Measurements from ENCODE around the gene NBEAL2. TPM values are rescaled to one million over a fixed set of nuclear protein-coding genes. Genes with fewer than 3 reads are reported as not detected.

NBEAL2 gene
- total RNA-seq, 1 donor from 2014 or later, result 202 TPM

DNA sequence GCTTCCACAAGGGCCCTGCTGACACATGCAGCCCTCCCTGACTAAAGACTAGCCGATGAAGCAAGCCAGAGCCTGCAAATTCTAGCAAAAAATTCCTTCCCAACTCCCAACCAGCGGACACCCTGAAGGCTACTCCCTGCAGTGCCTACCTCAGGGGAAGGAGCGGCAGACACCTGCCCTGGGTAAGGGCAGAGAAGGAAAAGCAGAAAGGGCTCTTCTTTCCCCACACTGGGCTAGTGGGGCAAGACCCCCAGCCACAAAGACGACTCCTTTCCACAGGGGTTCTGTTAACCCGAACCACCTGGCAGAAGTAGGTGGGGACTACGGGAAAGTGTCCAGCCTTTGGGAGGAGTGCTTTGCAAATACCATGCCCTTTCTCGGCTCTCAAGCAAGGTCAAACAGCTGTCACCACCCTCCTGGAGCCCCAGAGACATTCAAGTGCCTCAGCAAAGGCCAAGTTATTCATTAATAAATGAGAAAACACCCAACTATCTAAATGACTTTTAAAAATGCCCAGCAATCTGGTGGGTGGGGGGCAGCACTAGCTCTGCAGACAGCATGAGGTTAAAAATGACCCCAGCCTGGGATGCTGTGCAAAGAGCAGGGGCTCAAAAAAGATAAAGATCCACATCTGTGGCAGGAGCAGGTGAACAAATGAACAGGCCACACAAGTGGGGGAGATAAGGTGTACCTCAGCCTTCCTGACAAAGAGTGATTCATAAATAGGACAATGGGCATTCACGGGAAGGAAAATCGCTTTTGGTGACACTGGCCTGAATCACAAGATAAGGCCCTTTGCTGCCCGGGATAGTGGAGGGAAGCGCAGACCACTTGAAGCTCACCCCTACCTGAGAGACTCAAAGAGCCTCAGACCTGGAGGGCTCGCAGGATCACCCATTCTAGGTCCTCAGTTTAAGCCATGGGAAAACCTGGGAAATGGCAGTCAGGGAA, 36.0 kb upstream of the NBEAL2 start:
- peak overlapping the region; percentile 61 for H3K27ac Mint-ChIP-seq (ENCODE audit: unreplicated experiment)
- no peak for DNase-seq (ENCODE audit: low spot score)
- H3K4me3 Mint-ChIP-seq (ENCODE audit: unreplicated experiment), result no peak overlapping the region
- H3K36me3 Mint-ChIP-seq (ENCODE audit: low read depth, unreplicated experiment), result peaks cover 52% of the 10 kb centered on the region
- H3K4me1 Mint-ChIP-seq (ENCODE audit: unreplicated experiment), result peaks cover 80% of the 10 kb centered on the region
- TF ChIP-seq, protein P1, sequence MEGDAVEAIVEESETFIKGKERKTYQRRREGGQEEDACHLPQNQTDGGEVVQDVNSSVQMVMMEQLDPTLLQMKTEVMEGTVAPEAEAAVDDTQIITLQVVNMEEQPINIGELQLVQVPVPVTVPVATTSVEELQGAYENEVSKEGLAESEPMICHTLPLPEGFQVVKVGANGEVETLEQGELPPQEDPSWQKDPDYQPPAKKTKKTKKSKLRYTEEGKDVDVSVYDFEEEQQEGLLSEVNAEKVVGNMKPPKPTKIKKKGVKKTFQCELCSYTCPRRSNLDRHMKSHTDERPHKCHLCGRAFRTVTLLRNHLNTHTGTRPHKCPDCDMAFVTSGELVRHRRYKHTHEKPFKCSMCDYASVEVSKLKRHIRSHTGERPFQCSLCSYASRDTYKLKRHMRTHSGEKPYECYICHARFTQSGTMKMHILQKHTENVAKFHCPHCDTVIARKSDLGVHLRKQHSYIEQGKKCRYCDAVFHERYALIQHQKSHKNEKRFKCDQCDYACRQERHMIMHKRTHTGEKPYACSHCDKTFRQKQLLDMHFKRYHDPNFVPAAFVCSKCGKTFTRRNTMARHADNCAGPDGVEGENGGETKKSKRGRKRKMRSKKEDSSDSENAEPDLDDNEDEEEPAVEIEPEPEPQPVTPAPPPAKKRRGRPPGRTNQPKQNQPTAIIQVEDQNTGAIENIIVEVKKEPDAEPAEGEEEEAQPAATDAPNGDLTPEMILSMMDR (IDR thresholded peaks at IDR 0.05; ENCODE audit: unreplicated experiment), result no peak
- no peaks in the 10 kb centered on the region for H3K9me3 Mint-ChIP-seq (ENCODE audit: unreplicated experiment)
- H3K27me3 Mint-ChIP-seq (ENCODE audit: unreplicated experiment), result peaks cover 11% of the 10 kb centered on the region

DNA sequence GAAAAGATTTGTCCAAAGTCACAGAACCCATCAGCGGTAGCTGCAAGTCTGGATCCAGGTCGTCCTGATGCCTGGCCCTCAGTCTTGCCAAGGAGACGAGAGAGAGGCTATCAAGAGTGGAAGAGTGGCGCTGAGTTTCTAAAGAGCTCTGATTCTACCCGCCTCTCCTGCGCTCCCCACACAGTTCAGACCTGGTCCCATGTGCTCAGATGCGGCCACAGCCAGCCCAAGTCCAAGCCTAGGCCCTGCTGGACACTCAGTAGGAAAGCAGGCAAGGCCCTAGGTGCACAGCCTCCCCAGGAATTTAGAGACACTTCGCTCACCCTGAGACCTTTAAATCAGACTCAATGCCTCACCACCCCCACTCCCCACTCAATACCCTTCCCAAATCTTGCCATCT, 35.3 kb upstream of the NBEAL2 start:
- H3K4me1 Mint-ChIP-seq (ENCODE audit: unreplicated experiment), result peaks cover 83% of the 10 kb centered on the region
- DNase-seq (ENCODE audit: low spot score), result no peak
- H3K27me3 Mint-ChIP-seq (ENCODE audit: unreplicated experiment), result peaks cover 9% of the 10 kb centered on the region
- TF ChIP-seq, protein P1 (IDR thresholded peaks at IDR 0.05; ENCODE audit: unreplicated experiment), result no peak
- H3K36me3 Mint-ChIP-seq (ENCODE audit: low read depth, unreplicated experiment), result peaks cover 47% of the 10 kb centered on the region
- no peaks in the 10 kb centered on the region for H3K9me3 Mint-ChIP-seq (ENCODE audit: unreplicated experiment)
- peak overlapping the region; percentile 61 for H3K27ac Mint-ChIP-seq (ENCODE audit: unreplicated experiment)
- H3K4me3 Mint-ChIP-seq (ENCODE audit: unreplicated experiment), result no peak overlapping the region

DNA sequence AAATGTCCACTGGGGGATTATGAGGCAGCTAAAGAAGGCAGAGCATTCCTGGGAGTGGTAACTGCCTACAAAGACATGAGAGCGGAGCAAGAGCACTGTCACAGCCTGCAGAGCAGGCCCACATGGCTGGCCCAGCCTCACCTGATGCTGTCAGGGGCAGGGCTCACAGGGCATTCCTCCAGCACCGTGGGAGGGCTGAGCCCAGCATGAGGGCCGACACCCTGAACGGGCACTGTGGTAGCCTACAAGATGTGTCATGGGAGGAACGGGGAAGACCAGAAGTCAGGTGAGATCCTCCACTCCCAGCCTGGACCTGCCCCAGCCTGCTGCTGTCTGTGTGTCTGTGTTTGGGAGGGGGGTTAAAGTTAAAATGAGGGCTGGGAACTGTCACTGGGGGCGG, 33.0 kb upstream of the NBEAL2 start:
- Mint-ChIP-seq H3K36me3 (ENCODE audit: low read depth, unreplicated experiment) (peaks cover 35% of the 10 kb centered on the region), H3K4me3 (ENCODE audit: unreplicated experiment) (no peak overlapping the region), H3K4me1 (ENCODE audit: unreplicated experiment) (peaks cover 83% of the 10 kb centered on the region), H3K27ac (ENCODE audit: unreplicated experiment) (no peak overlapping the region), H3K9me3 (ENCODE audit: unreplicated experiment) (no peaks in the 10 kb centered on the region), H3K27me3 (ENCODE audit: unreplicated experiment) (no peaks in the 10 kb centered on the region)
- DNase-seq (ENCODE audit: low spot score), result no peak
- TF ChIP-seq, protein P1 (IDR thresholded peaks at IDR 0.05; ENCODE audit: unreplicated experiment), result no peak

DNA sequence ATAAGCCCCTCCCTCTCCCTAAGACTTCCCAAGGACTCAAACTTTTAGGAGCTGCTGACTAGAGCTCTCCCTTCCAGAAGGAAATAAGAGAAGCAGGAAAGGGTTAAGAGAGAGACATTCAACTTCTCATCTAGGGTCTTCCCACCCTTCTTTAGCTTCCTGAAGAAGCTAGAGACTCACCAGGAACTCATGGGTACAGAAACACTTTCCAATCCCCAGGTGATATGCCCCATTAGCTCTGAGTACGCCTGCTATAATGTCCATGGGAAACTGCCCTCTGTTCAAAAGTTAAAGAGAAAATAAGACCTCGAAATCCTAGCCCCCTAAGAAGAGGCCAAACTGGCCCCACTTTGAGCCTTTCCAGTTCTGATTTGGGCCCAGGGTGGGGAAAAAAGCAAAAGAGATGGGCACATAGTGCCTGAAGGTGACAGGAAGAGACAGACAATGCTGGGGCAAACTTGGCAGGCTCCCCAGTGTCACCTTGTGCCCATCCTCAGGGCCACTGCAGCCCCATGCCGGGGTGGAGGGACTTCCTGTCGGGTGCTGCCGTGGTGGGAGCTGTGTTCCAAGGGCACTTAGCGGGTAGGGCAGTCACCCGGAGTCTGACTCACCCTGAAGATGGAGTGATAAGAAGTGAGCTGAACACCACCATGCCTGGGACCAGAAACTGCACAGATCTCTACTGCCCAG, 32.5 kb upstream of the NBEAL2 start:
- peak overlapping the region; percentile 31 for H3K4me3 Mint-ChIP-seq (ENCODE audit: unreplicated experiment)

More for the DNA sequence above, 32.5 kb upstream of the NBEAL2 start:
- Mint-ChIP-seq H3K27me3 (ENCODE audit: unreplicated experiment) (no peaks in the 10 kb centered on the region), H3K4me1 (ENCODE audit: unreplicated experiment) (peaks cover 83% of the 10 kb centered on the region), H3K27ac (ENCODE audit: unreplicated experiment) (no peak overlapping the region), H3K36me3 (ENCODE audit: low read depth, unreplicated experiment) (peaks cover 35% of the 10 kb centered on the region), H3K9me3 (ENCODE audit: unreplicated experiment) (no peaks in the 10 kb centered on the region)
- TF ChIP-seq, protein P1 (IDR thresholded peaks at IDR 0.05; ENCODE audit: unreplicated experiment), result no peak
- DNase-seq (ENCODE audit: low spot score), result no peak
